NCI-H128 (cell line): Measurements from ENCODE around the gene ANP32D.
"Not testable (repeated sequence)": the region's sequence is repeated elsewhere in the genome, so short reads cannot be mapped to it uniquely, and the experiment has no call there.

Experiments used
- DNase-seq: peaks from one replicate; lab custom pipeline; 2025; ENCODE audit not compliant: unreplicated experiment; lab: John Stamatoyannopoulos, UW

The ANP32D gene

GRCh38 chr12:48500281-48500680 lies 27.9 kb downstream of the ANP32D start:
- not testable (repeated sequence) for DNase-seq

GRCh38 chr12:48506836-48507235 lies 34.5 kb downstream of the ANP32D start:
- DNase-seq, result not testable (repeated sequence)

DNA sequence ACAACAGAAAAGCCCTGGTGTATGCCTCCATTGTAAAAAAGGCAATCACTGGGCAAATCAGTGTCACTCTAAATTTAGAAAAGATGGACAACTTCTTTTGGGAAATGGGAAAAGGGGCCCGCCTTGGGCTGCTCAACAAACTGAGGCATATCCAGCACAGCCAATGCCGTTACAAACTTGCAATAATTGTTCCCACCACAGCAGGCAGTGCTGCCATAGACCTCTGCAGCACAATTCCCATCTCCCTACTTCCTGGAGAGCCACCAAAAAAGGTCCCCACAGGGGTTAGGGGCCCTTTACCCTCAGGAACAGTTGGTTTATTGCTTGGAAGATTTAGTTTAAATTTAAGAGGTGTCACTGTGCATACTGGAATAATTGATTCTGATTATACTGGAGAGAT lies 36.6 kb downstream of the ANP32D start:
- no peak for DNase-seq

- DNase-seq, result no peak
These were observed 37.8 kb downstream of the ANP32D start for GRCh38 chr12:48510111-48510510.

DNA sequence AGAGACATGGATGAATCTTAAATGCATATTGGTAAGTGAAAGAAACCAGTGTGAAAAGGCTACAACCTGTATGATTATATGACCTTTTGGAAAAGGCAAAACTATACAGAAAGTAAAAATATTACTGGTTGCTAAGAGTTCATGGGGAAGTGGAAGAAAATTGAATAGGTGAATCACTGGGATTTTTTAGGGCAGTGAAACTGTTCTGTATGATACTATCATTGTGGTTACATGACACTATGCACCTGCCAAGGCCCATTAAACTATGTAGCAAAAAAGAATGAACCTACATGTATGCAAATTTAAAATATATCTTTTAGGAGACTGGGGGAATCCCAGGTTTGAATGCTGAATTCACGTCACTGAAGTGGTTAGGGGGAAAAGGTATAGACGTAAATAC lies 40.5 kb downstream of the ANP32D start:
- DNase-seq, result no peak

- no peak for DNase-seq
These were observed 42.4 kb downstream of the ANP32D start for GRCh38 chr12:48514728-48515127.

- DNase-seq, result not testable (repeated sequence)
These were observed 48.0 kb downstream of the ANP32D start for GRCh38 chr12:48520381-48520780.
